ENCODE measurements around the gene SUPT3H.
"Not testable (repeated sequence)": the region's sequence is repeated elsewhere in the genome, so short reads cannot be mapped to it uniquely, and the experiment has no call there.

SUPT3H gene

DNA sequence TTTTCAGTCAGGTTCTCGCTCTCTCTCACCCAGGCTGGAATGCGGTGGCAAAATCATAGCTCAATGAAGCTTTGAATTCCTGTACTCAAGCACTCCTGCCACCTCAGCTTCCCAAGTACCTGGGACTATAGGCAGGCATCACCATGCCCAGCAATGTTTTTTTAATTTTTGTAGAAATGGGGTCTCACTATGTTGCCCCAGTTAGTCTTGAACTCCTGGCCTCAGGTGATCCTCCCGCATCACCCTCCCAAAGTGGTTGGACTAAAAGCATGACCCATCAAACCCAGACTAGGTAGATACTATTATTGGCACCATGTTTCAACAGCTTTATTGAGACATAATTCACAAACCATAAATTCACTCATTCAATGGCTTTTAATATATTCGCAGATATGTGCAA lies 122.3 kb downstream of the SUPT3H start:
- no peak for DNase-seq (ENCODE audit: low read depth)

DNA sequence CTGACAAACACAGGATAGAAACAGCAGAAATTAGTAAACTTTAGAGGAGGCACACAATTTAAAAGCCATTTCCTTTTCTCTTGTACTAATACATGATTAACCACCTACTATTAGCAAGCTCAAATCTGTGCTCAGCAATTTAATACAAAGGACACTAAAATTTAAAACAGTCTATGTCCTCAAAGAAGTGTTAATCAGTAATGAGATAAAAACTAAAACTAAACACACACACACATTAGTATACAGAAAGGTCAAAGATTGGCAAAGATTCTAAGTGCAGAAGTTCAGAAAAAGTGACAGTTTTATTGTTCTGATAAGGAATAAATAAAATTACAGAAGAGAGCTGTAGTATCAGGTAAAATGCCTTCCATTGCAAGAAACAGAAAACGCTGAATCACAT lies 123.5 kb downstream of the SUPT3H start:
- DNase-seq (ENCODE audit: low read depth): no peak

DNA sequence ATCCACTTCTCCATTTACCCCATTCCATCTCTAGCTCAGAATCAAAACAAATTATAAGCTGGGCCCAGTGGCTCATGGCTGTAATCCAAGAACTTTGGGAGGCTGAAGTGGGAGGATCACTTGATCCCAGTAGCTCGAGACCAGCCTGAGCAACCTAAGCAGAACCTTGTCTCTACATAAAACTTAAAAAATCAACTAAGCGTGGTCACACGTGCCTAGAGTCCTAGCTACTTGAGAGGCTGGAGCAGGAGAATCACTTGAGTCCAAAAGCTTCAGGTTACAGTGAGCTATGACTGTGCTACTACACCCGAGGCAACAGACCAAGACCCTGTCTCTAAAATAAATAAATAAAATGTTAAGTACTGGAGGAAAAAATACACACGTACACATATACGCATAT lies 124.3 kb downstream of the SUPT3H start:
- no peak for DNase-seq (ENCODE audit: low read depth)

DNA sequence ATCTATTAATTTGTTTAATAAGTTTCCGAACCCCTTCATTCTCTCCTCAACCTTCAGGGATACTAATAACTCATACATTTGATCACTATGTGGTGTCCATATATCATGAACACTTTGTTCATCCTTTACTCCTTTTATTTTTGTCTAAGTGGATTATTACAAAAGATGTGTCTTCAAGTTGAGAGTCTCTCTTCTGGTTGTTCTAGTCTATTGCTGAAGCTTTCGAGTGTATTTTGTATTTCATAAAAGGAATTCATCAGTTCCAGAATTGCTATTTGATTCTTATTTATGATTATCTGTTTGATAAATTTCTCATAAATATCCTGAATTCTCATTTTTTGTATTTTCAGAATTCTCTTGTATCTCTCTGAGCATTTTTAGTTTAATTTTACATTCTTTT lies 146.1 kb downstream of the SUPT3H start:
- no peak for DNase-seq (ENCODE audit: low read depth)

DNA sequence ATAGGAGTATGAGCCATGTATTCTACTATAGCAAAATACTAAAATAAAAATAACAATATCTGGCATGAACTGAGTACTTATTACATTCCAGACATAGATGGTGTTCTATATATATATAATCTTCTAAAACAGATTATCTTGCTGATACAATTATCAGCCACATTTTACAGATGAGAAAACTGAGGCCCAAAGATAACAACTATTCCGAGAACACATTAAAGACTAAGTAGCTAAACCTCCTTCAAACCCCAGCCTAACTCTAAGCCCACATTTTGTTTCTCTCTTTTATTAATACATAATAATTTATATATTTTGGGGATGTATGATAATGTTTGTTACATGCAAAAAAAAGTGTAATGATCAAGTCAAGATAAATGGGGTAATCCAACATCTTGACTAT lies 148.3 kb downstream of the SUPT3H start:
- no peak for DNase-seq (ENCODE audit: low read depth)

DNA sequence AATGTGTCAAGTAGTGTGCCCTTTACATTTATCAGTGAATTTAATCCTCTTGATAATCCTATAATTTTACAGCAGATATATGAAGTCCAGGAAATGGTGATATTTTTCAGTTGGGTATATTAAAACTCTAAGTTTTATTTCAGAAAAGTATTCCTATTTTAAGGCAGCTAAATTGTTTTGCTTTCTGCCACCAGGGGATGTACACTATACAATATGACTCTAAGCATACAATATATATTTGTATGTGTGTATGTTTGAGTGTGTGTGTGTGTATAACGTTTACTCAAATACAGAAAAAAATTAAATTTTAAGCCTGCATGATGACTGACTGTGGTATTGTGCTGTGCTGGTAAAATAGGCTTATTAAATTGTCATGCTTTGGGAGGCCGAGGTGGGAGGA lies 151.7 kb downstream of the SUPT3H start:
- DNase-seq (ENCODE audit: low read depth): no peak

DNA sequence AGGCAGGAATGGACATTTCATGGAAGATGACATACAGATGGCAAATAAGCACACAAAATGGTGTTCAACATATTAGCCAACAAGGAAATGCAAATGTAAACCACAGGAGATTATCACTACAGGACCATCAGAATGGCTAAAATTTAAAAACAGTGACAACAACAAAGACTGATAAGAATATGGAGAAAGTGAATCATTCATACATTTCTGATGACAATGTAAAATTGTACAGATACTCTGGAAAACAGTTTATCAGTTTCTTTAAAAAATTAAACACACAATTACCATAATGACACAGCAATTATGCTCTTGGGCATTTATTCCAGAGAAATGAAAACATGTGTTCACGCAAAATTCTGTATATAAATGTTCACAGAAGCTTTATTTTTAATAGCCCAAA lies 155.4 kb downstream of the SUPT3H start:
- no peak for DNase-seq (ENCODE audit: low read depth)

DNA sequence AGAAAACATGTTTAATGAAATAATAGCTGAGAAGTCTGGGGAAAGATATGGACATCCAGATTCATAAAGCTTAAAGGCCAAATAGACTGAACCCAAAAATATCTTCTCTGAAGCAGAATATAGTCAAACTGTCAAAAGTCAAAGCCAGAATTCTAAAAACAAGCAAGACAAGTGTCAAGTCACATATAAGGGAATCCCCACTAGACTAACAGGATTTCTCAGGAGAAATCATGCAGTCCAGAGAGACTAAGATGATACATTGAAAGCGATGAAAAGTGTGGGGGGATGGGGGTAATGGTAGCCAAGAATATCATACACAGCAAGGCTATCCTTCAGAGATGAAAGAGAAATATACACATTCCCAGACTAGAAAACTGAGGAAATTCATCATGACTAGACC lies 162.0 kb downstream of the SUPT3H start:
- no peak for DNase-seq (ENCODE audit: low read depth)

DNA sequence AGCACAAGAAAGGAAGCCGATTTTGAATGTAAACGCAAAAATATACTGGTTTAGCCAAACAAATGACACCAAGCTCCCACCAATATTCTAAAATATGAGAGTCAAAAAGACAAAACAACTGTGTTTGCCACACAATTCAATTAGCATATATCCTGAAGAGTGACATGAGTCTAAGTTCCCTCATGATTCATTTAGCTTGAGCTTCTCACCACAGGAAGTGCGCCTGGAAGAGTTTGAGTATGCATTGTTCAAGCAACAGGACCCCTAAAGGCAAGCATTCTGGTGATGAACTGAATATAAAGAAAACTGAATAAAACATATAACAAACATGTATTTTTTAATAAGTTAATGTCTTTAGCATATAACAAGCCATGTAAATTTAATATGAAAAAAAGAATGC lies 164.8 kb downstream of the SUPT3H start:
- no peak for DNase-seq (ENCODE audit: low read depth)

DNA sequence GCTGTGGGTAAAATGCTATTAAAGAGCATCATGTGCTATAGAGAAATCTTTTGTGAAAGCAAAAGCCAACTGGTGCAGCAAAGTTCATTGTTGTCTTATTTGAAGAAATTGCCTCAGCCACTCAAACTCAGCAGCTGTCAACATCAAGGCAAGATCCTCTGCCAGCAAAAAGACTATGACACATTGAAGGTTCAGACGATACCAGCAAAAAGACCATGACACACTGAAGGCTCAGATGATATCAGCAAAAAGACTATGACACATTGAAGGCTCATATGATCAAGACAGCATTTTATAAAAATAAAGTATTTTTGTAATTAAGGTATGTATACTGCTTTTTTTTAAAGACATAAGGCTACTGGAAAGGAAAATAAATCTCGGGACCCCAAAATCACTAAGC lies 168.0 kb downstream of the SUPT3H start:
- DNase-seq (ENCODE audit: low read depth): no peak

DNA sequence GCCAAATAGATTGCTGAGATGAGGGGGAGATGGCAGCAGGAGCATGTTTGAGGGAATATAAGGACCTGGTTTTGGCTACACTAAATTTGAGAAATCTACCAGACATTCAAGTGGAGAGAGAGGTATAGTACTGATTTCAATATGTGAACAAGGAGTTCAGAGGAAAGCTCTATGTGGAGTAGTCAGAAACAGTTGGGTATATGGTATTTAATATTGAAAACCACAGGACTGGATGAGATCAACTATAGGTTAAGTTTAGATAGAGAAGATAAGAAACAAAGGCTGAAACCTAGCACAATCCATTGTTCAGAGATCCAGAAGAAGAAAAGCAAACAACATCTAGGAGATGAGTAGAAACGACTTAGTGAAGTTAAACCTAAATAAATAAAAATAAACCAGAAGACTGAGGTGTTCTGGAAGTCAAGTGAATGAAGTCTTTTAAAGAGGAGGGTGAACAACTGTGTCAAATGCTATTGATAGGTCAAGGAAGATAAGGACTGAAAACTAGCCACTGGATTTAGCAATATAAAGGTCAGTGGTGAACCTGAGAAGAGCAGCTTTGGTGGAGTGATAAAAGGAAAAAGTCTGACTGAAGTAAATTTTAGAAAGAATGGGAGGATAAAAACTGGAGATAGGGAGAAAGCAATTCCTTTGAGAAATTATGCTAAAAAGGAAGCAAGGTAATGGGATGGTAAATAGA lies 170.8 kb downstream of the SUPT3H start:
- no peak for DNase-seq (ENCODE audit: low read depth)

DNA sequence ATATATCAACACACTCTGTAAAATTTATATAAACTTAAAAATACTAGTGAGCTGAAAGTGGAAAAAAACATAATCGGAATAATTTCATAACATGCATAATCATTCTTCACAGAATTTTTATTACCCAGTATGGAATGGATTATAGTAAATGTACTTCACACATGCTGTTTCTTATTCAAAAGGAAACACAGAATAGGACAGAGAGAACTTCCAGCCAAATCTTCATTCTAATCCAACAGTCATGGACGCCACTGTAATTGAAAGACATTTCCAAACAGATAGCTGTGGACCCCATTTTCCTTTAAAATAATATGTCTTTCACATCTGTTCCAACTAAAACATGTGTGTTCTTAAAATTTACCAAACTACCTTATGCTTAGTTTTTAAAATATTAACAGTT lies 176.2 kb downstream of the SUPT3H start:
- no peak for DNase-seq (ENCODE audit: low read depth)

DNA sequence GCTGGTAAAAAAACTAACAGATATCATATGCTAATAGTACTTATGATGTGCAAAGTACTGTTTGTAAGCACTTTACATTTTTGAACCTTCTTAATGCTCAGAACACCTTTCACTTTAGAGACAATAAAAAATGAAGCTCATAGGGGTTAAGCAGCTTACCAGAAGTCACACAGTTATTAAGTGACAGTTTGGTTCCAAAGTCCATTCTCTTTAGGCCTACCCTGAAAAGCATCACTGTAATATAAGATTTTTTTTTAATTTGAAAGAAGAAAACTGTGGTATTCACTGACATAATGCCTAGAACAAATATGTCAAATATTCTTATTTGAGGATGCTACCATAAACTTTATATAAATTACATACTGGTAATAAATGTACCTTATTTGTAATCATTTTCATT lies 177.2 kb downstream of the SUPT3H start:
- DNase-seq (ENCODE audit: low read depth): no peak

DNA sequence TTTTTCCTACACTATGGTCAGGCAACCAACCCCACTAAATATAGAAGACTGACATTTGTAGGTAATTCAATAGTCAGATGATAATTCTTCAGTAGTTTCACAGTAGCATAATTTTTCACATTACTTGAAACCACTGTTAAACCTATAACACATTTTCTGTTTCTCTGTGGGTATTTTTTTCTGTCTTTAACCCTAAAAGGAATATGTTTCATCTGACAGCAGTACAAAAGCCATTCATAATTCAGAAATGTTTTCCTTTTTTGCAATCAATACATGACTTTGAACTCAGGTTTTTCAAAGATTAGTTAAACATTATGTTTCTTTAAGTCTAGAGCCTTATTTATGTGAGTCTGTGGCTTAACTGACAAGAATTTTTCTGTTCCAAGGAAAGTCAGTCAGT lies 178.2 kb downstream of the SUPT3H start:
- DNase-seq (ENCODE audit: low read depth): no peak

DNA sequence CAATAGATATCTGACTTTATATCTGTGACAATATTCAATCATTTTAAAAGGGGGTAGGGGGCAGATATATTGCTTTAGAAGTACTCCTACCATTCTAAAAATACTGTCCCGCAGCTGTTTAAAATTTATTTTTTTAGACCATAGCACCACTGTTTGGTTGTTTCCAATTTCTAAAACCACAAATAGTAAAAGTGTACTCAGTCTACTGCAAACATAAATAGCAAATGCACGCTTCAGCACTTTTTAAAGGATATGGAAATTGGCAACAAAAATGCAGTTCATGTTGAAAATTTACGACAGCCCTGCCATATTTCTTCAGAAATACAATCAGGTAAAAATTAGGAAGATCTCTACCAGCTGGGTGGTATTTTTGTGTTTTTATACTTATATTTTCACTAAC lies 181.6 kb downstream of the SUPT3H start:
- DNase-seq (ENCODE audit: low read depth): no peak

DNA sequence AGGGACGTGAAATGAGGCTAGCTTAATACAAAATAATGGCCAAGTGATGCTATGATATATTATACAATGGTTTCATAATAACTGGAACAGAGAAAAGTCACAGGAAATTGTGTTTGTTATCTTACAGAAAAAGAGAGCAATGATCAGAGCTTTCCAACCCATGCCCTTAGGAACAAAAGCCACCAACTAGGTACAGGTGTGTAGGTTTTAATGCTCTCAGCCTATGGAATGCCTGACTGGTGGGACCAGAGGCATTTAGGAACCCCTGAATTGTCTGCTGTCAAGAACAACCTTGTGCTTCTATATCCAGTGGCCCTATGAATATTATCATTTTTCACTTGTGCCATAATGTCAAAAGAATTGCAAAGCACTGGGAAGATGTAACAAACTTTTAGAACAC lies 182.6 kb downstream of the SUPT3H start:
- no peak for DNase-seq (ENCODE audit: low read depth)

DNA sequence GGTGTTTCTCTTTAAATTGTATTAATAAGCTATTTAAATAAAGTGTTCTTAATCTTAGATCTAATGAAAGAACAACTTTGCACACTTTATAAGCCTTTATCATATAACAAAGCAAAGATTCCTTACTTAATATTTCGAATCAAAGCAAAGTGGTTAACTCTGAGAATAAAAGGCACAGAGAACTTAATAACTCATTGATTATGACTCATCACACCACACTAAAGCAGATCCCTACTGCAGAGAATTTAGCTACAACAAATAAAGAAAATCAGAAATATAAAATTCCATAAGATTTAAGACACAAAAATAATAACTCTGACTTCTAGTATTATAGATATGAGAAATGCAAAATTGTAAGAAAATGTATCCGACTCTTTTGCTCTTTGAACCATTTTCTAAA lies 185.2 kb downstream of the SUPT3H start:
- DNase-seq (ENCODE audit: low read depth): no peak

DNA sequence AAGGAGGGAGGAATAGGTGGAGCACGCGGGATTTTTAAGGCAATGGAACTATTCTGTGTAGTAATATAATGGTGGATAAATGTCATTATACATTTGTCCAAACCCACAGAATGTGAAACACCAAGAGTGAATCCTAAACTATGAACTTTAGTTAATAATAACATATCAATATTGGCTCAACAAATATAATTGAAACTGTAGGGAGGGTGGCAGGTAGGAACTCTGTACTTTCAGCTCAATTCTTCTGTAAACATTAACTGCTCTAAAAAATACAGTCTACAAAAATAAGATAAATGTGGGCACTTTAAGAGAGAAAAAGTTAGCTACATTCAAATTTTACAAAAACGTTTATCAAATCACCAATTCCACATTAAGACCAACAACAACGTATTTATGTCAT lies 186.3 kb downstream of the SUPT3H start:
- no peak for DNase-seq (ENCODE audit: low read depth)

DNA sequence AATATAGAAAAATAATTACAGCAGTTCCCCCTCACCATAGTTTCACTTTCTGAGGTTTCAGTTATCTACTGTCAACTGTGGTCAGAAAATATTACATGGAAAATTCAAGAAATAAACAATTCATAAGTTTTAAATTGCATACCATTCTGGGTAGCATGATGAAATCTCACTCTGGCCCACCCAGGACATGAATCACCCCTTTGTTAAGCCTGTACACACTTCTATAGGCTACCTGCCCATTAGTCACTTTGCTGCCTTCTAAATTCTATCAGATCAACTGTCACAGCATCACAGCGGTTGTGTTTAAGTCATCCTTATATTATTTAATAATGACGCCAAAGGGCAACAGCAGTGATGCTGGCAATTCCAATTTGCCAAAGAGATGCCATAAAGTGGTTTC lies 189.9 kb downstream of the SUPT3H start:
- DNase-seq (ENCODE audit: low read depth): no peak

DNA sequence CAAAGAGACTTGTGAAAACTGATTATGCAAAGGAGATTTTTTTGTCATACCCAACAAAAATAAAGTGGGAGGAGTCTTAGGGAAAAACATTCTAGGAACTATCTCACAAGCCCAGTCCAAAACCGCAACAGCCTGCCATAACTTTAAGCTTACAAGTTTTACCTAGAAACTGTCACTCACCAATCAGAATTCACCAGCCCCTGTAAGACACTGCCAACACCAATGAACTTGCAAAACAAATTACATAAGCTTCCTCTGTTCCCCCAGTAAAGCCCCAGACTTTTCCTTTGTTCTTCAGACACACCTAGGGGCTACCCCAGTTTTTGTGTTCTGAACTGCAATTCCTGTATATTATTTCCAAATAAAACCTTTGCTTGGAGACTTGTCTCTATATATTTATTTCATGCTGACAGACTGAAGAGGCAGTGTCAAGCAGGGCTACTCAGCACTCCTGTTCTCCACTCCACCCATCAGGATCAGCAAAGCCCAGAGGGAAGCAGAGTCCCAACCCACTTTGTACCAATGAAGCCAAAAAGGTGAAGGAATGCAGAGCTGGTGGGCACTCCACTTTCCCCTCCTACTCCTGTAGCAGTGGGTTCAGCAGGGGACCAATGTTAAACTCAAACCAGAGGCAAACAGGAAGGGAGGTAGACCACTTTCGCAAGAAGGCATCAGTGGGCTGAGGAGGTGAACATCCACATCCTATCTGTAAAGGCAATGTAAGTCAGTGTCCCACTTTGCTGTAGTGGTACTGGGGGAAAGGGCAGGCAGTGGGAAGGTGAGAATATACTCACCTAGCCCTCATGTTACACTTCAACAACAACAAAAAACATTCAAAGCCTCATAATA lies 192.1 kb downstream of the SUPT3H start:
- no peak for DNase-seq (ENCODE audit: low read depth)

DNA sequence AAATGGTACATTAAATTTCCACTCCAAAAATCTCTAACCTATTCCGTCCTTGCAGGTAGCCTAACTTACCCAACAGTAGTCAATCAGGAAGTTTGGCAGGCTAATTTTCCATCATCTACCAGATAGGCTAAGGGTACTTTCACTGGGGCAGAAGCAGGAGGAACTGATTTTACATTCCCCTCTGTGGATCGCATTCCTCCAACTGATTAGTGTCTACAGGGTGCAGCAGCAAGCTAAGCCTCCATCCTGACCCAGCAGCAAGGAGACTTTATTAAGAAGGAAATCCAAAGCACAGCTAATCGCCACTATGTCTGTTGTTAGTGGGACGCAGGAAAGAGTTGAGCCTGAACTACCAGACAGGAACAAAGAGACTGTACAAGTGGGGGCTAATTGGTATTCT lies 192.8 kb downstream of the SUPT3H start:
- DNase-seq (ENCODE audit: low read depth): no peak

DNA sequence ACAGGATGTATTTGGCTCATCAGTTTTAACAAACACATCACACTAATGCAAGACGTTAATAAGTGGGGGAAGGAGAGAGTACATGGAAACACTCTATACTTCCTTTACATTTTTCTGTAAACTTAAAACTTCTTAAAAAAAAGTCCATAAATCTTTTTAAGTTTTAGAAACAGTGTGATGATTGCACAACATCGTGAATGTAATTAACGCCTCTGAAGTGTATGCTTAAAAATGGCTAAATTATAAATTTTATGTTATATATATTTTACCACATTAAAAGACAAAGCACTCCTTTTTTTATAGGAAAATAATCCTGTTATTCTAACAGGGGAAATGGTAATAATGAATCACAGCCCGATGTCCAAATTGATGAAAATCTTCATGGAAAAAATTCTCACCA lies 193.7 kb downstream of the SUPT3H start:
- no peak for DNase-seq (ENCODE audit: low read depth)

DNA sequence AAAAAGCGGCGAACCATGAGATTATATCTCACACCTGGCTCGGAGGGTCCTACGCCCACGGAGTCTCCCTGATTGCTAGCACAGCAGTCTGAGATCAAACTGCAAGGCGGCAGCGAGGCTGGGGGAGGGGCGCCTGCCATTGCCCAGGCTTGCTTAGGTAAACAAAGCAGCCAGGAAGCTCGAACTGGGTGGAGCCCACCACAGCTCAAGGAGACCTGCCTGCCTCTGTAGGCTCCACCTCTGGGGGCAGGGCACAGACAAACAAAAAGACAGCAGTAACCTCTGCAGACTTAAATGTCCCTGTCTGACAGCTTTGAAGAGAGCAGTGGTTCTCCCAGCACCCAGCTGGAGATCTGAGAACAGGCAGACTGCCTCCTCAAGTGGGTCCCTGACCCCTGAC lies 201.4 kb downstream of the SUPT3H start:
- DNase-seq (ENCODE audit: low read depth): not testable (repeated sequence)

DNA sequence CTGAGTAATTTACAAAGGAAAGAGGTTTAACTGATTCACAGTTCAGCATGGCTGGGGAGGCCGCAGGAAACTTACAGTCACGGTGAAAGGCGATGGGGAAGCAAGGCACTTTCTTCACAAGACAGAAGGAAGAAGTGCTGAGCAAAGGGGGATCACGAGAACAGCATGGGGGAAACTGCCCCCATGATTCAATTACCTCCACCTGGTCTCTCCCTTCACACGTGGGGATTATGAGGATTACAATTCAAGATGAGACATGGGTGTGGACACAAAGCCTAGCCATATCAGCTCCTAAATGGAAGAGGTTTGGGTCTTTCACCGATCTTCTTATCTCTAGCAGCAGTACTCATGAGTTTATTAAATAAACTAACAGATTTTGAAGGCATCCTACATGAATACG lies 202.5 kb downstream of the SUPT3H start:
- no peak for DNase-seq (ENCODE audit: low read depth)

Data from activated T-cell treated with anti-CD3 and anti-CD28 coated beads for 24 hours (primary cell).